Keratinocyte (primary cell): ENCODE data around the gene MAGI1.

ENCODE experiments used
- EZH2 ChIP-seq: IDR thresholded peaks from one replicate; pipeline ENCODE4 v1.6.1; 2012; ENCODE audit warnings: inconsistent platforms, mild to moderate bottlenecking, low read length, moderate library complexity
- TF ChIP-seq, protein P1 (sequence below), 3 experiments: IDR thresholded peaks in 1 of 3; conservative IDR thresholded peaks in 1 of 3; optimal IDR thresholded peaks in 1 of 3; 2 replicates in 2 of 3; 3 replicates in 1 of 3; pipeline versions ENCODE3 to v1.5.1; 2011; ENCODE audit warnings: low read length in 3 of 3, mild to moderate bottlenecking in 3 of 3, moderate library complexity in 2 of 3, control low read depth in 1 of 3, inconsistent platforms in 1 of 3; ENCODE audit not compliant: insufficient read depth in 2 of 3; ENCODE audit errors: extremely low read depth in 1 of 3

DNA sequence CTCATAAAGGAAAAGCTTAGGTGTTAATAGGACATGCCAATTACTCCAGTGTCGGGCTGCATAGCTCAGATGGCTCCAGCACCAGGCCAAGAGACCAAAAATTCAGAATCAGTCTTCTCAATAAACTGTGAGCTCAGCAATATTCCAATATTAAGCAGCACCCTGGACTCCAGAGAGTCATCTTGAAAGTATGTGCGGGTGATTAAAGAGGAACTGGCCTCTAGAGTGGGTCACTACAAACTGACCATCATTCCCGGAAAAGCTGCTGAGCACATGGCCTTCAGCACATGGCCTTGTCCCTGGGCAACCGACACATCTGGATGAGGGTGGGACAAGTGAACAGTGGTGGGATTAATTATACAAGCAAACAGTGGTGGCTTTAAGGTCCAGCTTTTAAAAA is 59.0 kb downstream of the MAGI1 start:
- TF ChIP-seq, protein P1, sequence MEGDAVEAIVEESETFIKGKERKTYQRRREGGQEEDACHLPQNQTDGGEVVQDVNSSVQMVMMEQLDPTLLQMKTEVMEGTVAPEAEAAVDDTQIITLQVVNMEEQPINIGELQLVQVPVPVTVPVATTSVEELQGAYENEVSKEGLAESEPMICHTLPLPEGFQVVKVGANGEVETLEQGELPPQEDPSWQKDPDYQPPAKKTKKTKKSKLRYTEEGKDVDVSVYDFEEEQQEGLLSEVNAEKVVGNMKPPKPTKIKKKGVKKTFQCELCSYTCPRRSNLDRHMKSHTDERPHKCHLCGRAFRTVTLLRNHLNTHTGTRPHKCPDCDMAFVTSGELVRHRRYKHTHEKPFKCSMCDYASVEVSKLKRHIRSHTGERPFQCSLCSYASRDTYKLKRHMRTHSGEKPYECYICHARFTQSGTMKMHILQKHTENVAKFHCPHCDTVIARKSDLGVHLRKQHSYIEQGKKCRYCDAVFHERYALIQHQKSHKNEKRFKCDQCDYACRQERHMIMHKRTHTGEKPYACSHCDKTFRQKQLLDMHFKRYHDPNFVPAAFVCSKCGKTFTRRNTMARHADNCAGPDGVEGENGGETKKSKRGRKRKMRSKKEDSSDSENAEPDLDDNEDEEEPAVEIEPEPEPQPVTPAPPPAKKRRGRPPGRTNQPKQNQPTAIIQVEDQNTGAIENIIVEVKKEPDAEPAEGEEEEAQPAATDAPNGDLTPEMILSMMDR (optimal IDR thresholded peaks at IDR 0.05 in 1 of 3, IDR thresholded peaks at IDR 0.05 in 1 of 3, conservative IDR thresholded peaks at IDR 0.05 in 1 of 3; ENCODE audit: extremely low read depth in 1 of 3, insufficient read depth in 2 of 3, low read length in 3 of 3) = no peak
- TF ChIP-seq EZH2 = no peak
